ENCODE data around the gene CIAO2A.

The CIAO2A gene

DNA sequence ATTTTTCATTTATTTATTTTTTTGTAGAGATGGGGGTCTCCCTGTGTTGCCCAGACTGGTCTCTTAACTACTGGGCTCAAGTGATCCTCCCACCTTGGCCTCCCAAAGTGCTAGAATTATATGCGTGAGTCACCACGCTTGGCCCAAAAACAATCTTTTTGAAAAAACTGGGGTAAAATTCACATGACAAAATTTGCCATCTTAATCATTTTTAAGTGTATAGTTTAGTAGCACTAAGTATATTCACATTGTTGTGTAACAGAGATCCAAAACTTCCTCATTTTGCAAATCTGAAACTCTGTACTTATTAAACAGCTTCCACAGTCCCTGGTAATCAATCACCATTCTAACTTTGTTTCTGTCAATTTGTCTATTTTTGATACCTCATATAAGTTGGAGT is 7.3 kb upstream of the CIAO2A start:
- Histone ChIP-seq H3K4me1 (peaks cover 7% of the 10 kb centered on the region), H2AFZ (no peak overlapping the region), H3K27me3 (ENCODE audit: control insufficient read depth, insufficient read depth, low read length) (no peaks in the 10 kb centered on the region), H3K9ac (no peak overlapping the region), H3K4me2 (ENCODE audit: low read length) (no peak overlapping the region), H3K79me2 (peaks cover 23% of the 10 kb centered on the region), H3K27ac (no peak overlapping the region), H3K4me3 (ENCODE audit: low read depth, low read length) (no peak overlapping the region), H3K9me3 (ENCODE audit: control insufficient read depth, low read length) (no peaks in the 10 kb centered on the region), H3K36me3 (ENCODE audit: control insufficient read depth, insufficient read depth, low read length) (no peaks in the 10 kb centered on the region)
- TF ChIP-seq, protein P1, sequence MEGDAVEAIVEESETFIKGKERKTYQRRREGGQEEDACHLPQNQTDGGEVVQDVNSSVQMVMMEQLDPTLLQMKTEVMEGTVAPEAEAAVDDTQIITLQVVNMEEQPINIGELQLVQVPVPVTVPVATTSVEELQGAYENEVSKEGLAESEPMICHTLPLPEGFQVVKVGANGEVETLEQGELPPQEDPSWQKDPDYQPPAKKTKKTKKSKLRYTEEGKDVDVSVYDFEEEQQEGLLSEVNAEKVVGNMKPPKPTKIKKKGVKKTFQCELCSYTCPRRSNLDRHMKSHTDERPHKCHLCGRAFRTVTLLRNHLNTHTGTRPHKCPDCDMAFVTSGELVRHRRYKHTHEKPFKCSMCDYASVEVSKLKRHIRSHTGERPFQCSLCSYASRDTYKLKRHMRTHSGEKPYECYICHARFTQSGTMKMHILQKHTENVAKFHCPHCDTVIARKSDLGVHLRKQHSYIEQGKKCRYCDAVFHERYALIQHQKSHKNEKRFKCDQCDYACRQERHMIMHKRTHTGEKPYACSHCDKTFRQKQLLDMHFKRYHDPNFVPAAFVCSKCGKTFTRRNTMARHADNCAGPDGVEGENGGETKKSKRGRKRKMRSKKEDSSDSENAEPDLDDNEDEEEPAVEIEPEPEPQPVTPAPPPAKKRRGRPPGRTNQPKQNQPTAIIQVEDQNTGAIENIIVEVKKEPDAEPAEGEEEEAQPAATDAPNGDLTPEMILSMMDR (IDR thresholded peaks at IDR 0.05), result no peak

DNA sequence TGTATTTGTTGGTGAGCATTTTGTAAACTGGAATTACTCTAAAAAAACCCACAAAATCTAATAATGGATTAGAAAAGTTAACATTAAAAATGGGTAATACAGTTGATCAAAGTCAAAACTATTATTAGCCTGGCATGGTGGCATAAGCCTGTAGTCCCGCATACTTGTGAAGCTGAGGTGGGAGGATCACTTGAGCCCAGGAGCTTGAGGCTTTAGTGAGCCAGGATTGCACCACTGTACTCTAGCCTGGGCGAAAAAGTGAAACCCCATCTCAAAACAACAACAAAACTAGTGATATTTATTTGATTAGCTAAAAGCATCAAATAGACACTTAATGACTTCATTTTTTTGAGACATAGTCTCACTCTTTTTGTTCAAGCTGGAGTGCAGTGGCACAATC is 5.7 kb upstream of the CIAO2A start:
- H3K4me3 ChIP-seq (ENCODE audit: low read depth, low read length), result no peak overlapping the region
- H3K4me2 ChIP-seq (ENCODE audit: low read length), result no peak overlapping the region
- no peak overlapping the region for H3K9ac ChIP-seq
- peak overlapping the region; percentile 7 for H3K27ac ChIP-seq
- H3K9me3 ChIP-seq (ENCODE audit: control insufficient read depth, low read length), result no peaks in the 10 kb centered on the region
- no peaks in the 10 kb centered on the region for H3K27me3 ChIP-seq (ENCODE audit: control insufficient read depth, insufficient read depth, low read length)
- peaks cover 10% of the 10 kb centered on the region for H3K4me1 ChIP-seq
- no peak overlapping the region for H2AFZ ChIP-seq
- H3K36me3 ChIP-seq (ENCODE audit: control insufficient read depth, insufficient read depth, low read length), result no peaks in the 10 kb centered on the region
- TF ChIP-seq, protein P1 (IDR thresholded peaks at IDR 0.05), result no peak
- H3K79me2 ChIP-seq, result peaks cover 19% of the 10 kb centered on the region

DNA sequence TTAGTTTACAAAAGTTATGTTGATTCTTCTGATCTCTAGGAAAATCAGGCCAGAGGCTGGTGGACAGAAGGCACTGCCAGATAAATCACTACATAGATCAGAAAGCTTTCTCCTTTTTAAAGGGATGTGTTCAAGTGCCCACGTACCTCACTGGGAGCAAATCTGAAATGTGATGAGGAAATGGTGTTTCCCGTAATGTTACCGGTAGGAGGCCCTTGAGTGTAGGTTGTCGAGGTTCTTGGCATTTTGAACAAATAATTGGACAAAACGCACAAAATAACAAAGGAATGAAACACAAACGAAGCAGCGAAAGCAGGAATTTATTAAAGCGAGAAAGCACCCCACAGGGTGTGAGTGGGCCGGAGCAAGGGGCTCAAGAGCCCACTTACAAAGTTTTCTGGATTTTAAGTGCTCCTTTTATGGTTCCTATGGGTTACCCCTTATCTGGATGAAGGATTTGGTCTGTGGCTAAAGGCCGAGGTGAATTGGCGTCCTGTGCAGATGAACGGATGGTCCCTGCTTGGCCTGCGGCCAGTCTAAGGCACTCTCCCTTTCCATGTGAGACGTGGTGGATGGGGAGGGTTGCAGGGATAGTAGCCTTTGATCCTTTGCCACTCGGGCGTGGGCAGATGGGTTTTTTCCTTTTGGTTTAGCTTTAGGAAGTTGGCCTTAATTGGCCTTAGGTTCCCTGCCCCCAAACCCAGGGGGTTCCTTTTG is 3.2 kb upstream of the CIAO2A start:
- H3K27me3 ChIP-seq (ENCODE audit: control insufficient read depth, insufficient read depth, low read length), result no peaks in the 10 kb centered on the region
- H3K36me3 ChIP-seq (ENCODE audit: control insufficient read depth, insufficient read depth, low read length), result no peaks in the 10 kb centered on the region
- peak overlapping the region; percentile 78 for H3K27ac ChIP-seq
- peak overlapping the region; percentile 74 for H3K4me2 ChIP-seq (ENCODE audit: low read length)
- peaks cover 13% of the 10 kb centered on the region for H3K4me1 ChIP-seq
- peaks cover 12% of the 10 kb centered on the region for H3K79me2 ChIP-seq
- H3K4me3 ChIP-seq (ENCODE audit: low read depth, low read length), result peak overlapping the region; percentile 89
- H3K9ac ChIP-seq, result no peak overlapping the region
- H2AFZ ChIP-seq, result no peak overlapping the region
- H3K9me3 ChIP-seq (ENCODE audit: control insufficient read depth, low read length), result no peaks in the 10 kb centered on the region
- TF ChIP-seq, protein P1 (IDR thresholded peaks at IDR 0.05), result no peak

DNA sequence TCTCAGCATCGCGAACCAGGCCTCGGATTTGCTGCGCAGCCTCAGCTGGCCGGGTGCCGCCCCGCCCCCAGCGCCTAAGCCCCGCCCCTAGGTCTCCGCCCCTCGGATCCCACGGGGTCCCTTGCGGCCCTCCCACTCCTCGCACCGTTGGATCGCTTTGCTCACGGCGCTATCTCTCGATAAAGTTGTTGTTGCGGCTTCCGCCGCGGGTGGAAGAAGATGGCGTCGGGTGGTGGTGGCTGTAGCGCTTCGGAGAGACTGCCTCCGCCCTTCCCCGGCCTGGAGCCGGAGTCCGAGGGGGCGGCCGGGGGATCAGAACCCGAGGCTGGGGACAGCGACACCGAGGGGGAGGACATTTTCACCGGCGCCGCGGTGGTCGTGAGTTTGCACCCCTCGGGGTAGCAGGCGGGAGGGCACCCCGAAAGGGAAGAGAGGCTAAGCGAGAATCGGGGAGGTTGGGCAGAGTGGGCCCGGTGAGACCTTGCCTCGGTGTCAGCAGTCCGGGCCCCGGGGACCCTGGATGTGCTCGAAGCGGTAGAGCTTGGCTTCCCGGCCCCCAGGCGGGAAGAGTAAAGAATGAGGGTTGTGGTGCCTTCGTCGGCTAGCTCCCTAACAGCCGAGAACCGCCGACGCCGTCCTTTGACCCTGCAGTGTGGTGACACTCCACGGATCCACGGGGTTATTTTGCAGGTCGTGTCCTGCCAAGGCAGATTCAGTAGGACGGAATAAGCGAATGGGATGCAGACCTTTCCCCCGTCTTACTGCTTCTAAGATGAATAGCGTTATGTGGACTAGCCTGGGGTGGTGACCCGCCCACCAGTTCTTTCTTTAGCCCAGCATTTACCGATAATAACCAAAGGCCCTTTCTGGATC is 2.4 kb upstream of the CIAO2A start, which contains the start of gene SNX1:
Gene SNX1 (plus strand): TSS at position 188 of the 873 bp plus-strand sequence. CDS start 32 bp downstream, at position 220.
- H3K9me3 ChIP-seq (ENCODE audit: control insufficient read depth, low read length), result no peaks in the 10 kb centered on the region
- peak within 1 kb of the TSS; percentile 89 for H3K4me3 ChIP-seq (ENCODE audit: low read depth, low read length)
- H3K27ac ChIP-seq, result peak within 1 kb of the TSS; percentile 78
- peak within 1 kb of the TSS; percentile 89 for H2AFZ ChIP-seq
- TF ChIP-seq, protein P1 (IDR thresholded peaks at IDR 0.05), result no peak
- peaks cover 13% of the 10 kb centered on the region for H3K4me1 ChIP-seq
- H3K9ac ChIP-seq, result peak within 1 kb of the TSS; percentile 53
- H3K27me3 ChIP-seq (ENCODE audit: control insufficient read depth, insufficient read depth, low read length), result no peaks in the 10 kb centered on the region
- H3K36me3 ChIP-seq (ENCODE audit: control insufficient read depth, insufficient read depth, low read length), result no peaks in the 10 kb centered on the region
- peak within 1 kb of the TSS; percentile 74 for H3K4me2 ChIP-seq (ENCODE audit: low read length)
- peaks cover 12% of the 10 kb centered on the region for H3K79me2 ChIP-seq

Data from parathyroid adenoma (tissue), 2 donors.